ENCODE results near the gene ABR.

The ABR gene

DNA sequence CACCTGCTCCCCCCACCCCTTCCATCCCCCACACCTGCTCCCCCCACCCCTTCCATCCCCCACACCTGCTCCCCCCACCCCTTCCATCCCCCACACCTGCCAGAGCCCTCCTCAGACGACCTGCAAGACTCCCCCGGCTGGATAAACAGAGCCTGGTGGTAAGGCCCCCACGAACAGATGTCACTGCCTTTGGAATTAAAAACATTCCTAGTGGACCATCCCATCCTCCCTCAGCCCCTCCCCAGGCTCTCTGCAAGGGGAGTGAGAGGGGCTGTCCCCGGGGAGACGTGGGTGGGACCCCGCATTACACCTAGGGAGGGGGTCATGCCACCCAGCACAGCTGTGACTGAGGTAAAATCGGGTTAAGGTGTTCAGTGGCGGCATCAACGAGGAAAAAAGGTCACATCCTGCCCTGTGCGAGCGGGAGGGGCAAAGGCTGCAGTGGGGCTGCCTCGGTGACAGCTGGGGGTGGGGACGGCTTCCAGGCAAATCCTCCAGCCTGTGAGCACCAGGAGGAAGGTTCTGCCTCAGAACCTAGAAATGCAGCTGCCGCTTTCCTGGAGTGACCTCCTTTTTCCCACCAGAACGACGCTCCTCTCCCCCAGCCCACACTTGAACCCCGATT is 144.1 kb downstream of the ABR start:
- no peak for DNase-seq

DNA sequence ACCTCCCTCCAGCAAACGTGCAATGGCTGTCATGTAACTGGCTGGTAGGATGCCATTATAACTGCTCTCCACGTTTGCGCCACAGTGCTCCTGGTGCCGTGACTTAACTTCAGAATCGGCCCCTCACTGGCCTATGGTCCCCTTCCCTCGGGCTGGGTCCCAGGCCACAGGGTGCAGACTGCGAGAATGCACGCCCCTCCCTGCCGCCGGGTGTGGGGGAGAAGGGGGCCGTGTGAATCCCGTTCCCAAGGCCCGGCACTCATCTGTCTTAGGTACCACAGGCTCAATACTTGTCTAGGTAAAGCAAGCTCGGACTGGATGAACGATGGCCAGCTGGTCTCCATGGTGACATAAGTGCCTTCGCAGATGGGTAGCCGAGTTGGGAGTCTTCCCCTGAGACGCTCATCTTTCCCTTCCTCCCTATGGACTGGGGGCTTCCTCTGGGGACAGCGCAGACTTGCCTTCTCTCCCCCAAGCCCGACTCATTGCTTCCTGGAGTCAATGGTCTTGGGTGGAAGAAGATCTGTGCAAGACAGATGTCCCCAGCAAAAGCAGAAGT is 145.1 kb downstream of the ABR start:
- DNase-seq, result no peak

DNA sequence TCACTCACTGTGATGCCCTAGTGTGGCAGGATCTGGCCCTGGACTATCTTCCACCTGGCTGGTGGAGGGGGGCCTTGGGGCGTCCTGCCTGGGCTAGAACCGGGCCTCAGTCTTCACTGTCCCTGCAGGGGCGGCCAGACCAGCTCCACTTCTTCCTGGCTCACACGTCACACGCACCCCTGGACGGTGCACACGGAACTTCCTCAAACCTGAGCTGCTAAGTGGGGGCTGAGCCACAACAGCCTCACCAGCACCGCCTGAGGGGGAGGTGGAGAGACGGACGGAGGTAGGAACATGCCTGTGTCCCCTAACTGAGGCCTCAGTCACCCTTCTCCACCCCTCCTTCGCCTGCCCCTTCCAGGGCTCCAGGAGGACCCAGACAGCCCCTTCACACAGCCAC is 146.3 kb downstream of the ABR start:
- no peak for DNase-seq

DNA sequence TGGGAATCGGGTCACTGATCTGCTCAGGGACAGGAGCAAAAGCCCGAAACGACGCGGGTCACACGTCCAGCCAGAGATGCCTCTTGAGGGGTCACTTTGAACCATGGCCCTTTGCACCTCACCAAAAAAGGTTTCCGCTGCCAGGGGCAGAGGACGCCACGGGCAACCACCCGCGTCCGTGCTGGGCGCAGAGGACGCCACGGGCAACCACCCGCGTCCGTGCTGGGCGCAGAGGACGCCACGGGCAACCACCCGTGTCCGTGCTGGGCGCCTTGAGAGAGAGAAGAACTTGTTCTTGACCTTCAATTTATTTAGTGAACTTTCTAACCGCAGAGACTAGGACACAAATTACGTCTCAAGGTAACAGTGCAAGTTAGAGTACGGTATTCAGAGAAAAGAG is 147.4 kb downstream of the ABR start:
- DNase-seq, result no peak

DNA sequence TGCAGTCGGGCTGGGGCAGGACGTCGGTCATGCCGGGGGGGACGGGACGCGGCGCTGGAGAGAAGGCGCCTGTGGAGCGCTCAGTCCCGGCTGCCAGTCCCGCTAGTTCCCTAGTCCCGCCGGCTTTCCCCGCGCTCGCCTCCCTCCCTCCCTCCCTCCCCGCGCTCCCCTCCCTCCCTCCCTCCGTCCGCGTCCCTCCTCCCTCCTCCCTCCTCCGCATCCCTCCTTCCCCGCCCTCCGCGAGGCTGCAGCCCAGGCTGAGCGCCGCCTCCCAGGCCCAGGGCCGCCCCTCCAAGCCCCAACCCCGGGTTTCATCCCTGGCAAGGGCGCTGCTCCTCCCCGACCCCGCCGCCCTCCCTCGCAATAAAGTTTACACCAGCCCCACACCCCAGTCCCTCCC is 148.1 kb downstream of the ABR start:
- peak in 43 of 58 donors; percentile 9 to 85 (median 42) for DNase-seq

DNA sequence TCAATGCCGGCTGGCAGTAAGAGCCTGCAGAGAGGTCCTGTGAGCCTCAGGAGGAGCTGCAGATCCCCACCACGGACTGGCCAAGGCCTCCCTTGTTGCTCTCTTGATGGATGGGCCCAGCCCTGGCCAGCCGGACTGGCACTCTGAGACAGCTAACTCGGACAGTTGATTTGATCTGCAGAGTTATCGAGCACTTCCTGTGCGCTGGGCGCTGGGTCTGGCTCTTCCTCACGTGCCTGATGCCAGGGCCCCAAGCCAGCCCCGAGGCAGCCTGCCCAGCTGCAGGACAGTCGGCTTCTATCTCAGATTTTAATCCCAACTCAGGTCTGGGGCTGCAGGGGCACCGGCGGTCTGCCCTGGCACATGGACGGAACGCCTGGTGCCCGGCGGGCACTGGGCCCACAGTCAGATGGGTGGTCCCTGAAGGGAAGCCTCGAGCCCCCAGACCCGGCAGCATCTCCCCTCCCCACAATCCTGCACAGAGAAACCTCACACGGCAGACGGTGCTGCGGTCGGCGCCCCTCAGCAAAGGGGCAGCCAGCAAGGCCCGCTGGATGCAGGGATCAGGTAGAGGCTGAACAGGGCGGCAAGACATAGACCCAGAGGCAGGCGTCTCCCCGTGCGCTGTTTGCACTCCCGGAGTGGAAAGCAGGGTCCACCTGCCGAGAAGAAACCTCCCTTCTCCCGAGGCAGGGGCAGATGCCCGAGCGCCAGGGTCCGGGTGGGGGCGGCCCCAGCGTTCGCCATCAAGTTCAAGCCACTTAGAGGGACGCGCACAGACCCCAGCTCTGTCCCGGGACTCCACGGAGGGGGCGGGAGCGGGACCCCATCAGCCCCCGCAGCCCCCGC is 148.9 kb downstream of the ABR start:
- DNase-seq, result peak in 26 of 58 donors; percentile 13 to 51 (median 26)

DNA sequence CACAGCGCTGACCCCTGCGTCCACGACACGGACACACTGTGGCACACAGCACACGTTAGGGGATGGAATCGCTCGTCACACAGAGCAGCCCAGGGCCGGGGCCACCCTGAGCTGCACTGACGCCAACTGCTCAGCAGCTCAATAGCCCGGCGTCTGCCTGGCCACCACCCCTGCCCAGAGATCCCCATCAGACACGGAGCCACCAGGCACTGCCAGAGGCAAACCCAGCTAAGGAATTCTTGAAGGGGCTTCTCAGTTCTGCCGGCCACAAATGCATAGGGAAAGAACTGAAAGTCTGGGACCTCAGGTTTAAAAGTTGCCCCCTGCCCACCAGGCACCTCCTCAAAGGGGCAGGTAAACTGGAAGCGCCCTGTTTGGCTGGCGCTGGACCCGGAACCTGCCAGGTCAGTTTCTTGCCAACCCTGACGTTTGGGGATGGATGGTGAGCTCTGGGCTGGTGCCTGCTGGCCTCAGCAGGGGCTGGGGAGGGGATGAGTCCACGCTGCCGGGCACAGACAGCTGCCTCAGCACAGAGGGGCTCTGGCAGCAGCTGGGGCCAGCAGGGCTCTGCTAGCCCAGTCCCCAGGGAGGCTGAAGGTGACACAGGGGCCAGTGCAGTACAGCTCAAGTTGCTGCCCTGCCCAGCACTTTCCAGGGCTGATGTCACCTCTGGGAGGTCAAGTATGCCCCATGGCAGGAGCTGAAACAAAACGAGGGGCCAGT is 149.7 kb downstream of the ABR start:
- peak in 2 of 58 donors; percentile 38 to 42 for DNase-seq

DNA sequence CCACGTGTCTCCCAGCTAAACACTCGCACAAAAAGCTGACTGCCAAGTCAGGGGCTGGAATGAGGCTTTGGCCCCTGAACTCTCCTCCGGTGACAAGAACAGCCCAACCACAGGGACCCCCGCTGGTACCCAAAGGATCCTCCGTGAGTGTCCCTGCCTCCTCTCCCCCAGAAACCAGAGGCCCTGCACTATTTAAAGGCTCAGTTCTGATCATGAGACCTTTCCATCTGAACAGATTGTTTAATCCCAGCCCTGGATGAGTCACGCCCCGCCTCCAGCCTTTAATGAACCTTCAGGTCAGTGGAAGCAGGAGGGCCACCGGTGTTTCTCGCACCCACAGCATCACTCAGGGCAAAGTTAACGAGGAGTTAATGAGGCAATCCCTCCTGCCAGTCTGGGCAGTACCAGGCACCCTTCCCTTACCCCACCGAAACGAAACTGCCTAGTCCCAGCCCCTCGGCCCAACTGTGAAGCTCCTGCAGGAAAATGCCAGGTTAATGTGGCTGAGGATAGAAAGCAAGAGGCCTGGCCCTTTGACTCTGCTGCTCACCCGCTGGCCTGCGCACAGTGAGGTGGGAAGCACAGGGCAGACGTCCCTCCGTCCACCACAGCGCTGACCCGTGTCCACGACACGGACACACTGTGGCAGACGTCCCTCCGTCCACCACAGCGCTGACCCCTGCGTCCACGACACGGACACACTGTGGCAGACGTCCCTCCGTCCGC is 150.4 kb downstream of the ABR start:
- DNase-seq, result peak in 8 of 58 donors; percentile 17 to 43 (median 29)

DNA sequence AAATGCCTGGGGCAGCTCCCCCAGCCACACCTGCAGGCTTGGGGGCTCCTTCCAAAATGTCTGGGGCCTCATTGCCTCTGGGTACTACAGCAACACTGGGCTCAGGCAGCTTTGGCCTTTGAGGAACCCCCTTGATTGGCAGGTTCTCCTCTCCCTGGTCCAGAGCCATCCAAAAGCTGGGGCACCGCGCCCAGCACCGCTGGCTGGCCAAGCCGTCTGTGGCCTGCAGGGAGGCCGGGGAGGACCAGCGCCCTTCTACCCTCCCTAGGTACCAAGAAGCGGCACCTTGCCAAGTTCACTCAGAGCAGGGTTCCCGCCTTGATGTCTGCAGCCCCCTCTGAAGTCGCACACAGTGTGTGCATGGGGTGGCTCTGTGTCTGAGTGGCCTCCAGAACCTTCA is 152.7 kb downstream of the ABR start:
- DNase-seq, result no peak

DNA sequence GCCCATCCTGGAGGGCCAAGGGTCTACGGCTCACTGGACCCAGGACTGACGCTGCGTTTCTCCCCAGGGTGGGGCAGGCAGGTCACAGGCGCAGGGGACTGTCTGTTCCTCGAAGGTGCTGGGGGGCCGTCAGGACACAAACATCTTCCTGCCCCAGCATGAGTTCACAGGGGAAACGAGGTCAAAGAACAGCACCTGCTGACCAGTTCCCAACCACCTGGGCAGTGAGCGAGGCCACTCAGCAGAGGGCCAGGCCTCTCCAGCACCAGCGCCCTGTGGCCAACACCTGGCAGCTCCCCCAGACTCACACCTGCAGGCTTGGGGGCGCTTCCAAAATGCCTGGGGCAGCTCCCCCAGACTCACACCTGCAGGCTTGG is 153.2 kb downstream of the ABR start:
- DNase-seq, result no peak

DNA sequence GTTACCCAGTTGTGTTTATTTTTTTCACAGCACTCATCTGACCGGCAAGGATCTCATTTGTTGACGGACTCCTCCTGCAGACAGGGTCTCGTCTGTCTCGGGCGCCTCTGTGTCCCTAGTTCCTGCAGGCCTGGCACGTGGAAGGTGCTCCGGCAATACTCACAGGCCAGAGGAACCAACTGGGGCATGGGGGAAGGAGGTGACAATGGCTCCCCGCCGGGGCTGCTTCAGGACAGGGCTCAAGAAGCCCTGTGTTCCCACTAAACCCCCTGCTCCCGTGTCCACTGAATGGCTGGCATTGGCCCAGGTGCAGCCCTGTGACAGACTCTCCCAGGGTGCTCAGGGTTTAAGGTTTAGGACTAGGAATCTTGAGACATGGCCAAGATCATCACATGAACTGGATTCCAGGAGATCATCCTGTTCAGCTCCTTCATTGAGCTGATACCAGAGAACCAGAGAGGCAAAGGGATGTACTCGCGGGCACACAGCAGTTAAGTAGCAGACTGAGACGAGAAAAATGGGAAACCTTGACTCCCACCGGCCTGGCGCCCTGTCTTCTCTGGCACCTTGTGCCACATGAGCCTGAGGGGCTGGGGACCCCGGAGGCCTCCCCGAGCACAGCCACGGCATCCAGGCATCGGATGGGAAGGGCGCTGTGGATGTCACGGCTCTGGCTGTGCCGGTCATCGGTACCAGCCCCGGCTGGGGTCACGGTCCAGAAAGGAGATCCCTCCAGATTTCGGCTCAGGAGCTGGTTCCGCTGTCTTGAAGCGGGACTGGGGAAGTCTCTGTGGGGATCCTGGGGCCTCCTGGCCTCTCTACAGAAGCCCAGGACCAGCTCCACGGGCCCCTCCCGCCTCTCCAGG is 153.8 kb downstream of the ABR start:
- DNase-seq, result no peak

DNA sequence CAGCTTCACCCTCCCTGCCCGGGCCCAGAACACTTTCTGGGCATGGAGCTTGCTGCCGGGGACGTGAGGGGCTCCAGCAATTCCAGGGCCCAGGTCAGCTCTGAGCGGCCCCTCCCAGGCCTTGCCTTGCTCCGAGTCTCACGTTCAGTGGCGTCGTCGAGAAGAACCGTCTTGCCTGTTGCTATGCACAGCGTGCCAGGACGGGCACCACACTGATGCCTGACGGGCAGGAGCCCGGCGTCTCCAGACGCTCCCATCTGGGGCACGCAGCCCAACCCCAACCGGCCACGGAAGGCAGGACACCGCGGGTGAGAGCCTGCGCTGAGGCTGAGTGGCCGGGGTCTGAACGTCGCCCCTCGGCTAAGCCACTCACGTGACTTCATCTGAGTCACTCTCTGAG is 155.7 kb downstream of the ABR start:
- DNase-seq, result no peak

DNA sequence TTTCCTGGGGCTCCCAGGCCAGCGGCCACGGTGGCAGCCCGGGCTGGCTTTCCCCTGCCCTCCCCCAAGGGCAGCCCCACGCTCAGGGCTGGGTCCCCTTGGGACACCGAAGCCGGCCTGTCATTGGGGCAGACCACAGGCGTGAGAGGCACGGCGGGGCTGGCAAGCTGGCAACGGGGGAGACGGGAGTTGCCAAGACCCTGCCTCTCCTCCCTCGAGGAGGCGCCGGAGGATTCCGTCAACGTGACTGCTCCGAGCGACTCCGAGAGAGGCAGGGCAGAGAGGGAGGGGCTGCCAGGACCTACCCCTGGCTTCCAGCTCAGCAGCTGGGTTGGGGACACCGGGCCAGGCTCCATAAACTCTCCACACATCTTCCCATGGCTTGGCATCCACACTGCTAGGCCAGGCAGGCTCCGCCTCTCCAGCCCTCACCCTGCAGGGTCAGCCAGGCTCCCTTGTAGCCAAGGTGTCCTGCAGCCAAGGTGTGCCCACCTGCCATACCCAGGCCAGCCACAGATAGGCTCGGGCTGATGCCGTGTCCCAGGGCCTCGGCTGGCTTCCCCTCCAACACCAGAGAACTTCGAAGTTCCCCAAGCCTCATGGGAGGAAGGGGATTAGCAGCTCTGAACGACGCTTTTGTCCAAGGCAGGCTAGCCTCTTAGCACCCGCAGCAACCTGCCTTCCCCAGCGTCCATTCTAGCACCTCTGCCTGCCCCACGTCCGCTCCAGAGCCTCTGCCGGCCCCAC is 157.3 kb downstream of the ABR start:
- DNase-seq, result peak in 19 of 58 donors; percentile 14 to 59 (median 36)

DNA sequence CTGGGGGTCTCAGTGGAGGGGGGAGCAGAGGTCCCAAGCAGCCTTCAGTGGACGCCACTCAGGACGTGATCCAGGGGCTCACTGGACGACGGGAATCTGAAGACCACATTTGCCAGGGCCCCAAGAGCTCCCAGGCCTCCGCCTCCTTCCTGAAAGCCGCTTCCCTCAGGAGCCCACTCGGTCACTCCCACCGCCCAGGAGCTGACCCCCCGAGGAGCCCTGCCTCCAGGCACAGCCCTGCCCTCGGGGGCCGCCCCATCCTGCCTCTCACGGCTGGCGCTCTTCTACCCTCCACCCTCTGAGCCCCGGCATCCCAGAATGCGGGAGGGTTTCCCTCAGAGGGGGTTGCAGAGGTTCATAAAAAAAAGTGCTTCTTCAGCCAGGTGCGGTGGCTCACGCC is 158.6 kb downstream of the ABR start:
- no peak for DNase-seq

DNA sequence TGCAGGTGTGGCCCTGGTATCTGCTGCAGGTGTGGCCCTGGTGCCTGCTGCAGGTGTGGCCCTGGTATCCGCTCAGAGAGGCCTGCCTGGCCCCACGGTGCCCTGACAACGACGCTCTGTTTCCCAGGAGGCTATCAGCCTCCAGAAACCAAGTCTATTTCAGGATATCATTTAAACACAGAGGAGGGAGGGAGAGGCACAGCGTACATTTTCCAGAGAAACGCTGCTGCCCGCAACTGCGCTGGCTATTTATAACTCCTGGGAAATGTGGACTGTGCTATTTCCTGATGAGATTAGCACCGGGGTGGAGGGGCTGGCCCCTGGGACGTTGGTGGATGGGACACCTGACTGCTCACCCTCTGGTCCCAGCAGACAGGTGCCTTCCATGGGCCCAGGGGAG is 160.3 kb downstream of the ABR start:
- DNase-seq, result peak in 7 of 58 donors; percentile 11 to 60 (median 36)

DNA sequence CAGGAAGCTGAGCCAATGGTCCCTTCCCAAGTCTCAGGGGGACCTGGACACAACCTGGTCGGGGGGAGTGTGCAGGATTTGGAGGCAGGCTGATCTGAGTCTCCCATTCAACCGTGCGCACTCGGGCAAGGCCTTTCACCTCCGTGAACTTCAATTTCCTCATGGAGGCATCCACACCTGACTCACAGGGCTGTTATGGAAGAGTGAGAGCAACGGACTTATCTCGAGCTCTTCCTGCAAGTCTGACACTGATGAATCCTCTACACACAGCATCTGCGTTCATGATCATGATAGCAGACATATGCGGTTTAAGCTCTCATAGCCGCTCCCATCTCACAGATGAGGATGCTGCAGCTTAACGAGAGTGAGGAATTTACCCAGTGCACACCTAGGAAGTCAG is 161.2 kb downstream of the ABR start:
- no peak for DNase-seq

DNA sequence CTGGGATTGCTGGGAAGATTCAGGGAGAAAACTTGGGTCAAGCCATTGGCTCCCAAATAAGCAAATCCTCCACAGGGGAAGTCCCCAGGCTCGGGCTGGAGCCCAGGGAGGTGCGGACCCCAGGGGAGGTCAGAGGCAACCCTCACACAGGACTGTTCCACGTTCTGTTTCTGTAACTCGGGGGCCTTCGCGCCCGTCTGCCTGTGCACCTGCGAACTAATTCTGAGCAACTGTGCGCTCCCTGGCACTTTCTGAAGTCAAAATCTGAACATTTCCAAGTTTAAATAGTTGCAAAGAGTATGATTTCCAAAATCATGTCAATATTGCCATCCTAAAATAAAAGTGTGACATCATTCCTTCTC is 166.1 kb downstream of the ABR start:
- DNase-seq, result no peak

DNA sequence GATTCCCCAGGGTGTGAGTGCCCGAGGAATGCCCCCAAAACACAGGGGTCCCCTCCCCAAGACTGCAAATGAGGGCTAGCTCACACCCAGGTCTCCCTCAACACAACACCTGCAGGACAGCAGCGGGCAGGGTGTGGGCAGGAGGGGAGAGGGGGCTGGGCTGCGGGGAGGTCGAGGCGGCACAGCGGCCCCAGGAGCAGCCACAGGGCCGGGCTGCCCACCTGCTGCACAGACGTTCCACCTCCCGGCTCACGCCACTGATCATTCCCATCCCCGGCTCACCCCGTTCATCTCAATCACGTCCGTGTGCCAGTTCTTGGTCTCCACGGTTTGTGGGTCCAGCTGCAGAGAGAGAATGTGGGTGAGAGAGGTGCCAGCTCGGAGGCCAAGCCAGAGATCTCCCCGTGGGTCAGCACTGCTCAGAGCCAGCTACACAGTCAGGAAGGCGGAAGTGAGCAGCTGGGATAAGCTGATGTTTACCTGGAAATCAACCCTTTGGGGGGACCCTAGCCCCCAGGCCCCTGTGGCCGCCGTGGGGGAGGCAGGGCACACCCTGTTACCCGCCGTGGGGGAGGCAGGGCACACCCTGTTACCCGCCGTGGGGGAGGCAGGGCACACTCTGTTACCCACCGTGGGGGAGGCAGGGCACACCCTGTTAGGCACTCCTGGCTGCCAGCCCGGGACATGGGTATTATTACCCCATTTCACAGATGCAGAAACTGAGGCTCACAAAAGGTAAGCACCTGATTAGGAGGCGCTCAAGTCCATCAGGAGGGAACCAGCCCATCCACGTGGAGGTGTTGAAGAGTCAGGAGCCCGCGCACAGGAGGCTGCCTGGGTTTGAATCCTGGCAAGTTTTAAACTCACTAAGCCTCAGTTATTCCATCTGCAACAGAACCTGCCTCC is 166.7 kb downstream of the ABR start:
- DNase-seq, result no peak

All from anterior cingulate cortex (tissue), 58 donors.